GM15510 (cell line): ENCODE results near the gene NME4.
A peak's percentile ranks its signal among the peaks of the same experiment; 100 is the strongest.

Experiments
- POLR2A ChIP-seq: IDR thresholded peaks from 3 replicates; pipeline ENCODE4 v1.6.1; 2011; ENCODE audit warnings: borderline replicate concordance; ENCODE audit not compliant: insufficient read length; ENCODE audit errors: extremely low read depth

NME4 gene

GRCh38 chr16:381012-381788 is 15.8 kb upstream of the NME4 start:
- TF ChIP-seq POLR2A: peak; percentile 10

DNA sequence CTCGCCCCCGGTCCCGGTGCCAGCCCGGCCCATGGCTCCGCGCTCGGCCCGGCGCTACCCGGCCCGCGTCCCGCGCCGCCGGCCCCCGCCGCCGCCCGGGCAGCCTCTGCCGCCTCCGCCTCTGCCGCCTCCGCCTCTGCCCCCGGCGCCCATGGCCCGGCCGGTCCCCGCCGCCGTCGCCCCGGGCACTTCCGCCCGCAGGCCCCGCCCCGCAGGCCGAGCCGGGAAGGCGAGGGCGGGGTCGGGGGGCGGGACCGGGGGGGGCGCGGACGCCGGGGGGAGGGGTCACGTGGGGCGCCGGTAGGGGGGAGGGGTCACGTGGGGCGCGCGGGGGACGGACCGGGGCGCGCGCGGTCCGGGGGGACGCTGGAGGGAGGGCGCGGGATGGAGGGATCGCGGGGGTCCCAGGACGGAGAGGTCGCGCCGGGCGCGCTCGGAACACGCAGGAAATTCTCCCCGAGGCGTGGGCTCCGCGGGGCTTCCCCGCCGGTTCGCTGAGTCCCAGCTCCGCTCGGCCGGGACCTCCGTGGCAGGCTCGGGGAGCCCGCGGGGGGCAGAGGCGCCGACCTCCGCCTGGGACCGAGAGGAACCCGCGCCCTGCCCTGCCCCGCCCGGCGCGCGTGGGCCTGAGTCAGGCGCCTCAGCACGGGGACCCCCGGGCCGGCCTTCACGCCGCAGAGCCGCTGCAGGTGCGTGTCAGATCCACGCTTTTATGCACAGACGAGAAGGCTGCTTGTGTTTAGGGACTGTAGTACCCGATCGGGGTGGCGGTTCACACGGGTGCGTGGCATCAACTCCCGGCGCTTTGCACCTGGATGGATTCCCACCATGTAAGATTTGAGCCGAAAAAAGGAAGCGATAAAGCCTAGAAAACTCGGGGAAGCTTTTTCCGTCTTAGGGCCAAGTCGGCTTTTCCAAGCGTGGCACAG is 14.9 kb upstream of the NME4 start, which contains the start of gene PGAP6:
PGAP6 (minus strand) TSS at position 190 of the 929 bp plus-strand sequence; CDS start at position 33, 157 bp downstream.
- TF ChIP-seq POLR2A: peak; percentile 77

DNA sequence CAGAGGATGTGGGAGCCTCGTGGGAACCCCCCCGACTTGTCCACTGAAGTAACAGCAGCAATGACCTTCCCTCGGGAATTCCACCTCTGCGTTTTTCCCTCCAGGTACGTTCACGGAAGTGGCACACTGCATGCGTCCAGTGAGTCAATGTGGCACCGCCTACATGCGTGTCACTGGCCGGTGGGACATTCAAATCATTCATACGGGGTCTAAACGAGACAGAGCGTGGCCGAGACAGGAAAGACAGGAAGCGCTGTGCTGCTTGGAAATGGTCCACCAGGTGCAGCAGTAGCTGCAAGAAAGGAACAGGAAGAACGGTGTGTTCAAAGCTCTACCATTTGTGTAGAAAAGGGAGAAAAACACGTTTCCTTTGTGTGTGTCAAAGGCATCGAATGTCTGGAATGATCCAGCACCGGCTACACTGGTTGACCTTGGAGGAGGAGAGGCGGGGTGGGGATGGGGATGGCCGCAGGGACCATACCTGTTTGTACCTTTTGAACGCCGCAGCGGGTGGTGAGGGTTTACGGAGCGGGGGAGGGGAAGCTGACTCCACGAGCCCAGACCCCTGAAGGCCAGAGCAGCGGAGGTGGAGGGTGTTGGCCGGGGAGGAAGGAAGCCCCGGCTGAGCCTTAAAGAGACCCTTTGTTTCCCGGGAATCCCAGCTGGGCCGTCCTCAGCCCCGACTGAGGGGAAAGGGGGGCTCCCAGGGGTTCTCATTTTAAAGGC is 13.5 kb upstream of the NME4 start:
- peak; percentile 41 for TF ChIP-seq POLR2A

- TF ChIP-seq POLR2A: no peak
Observed at GRCh38 chr16:386641-387156, 10.3 kb upstream of the NME4 start.

DNA sequence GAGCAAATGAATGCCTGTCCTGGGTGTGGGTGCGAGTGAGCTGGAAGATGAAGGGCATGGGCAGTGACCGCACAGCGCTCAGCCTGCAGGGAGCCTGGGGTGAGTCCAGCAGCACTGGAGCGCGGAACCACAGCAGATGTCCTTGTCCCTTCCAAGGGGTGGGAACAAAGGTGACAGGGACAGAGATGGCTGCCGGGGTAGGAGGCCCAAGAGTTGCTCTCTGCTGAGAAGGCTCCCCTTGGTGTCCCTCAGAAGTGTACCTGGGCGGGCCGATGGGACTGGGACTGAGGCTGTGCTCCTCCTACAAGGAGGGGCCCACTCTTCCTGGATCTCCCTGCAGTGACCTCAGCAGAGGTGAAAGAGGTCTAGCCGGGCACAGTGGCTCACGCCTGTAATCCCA is 7.6 kb upstream of the NME4 start:
- no peak for TF ChIP-seq POLR2A

DNA sequence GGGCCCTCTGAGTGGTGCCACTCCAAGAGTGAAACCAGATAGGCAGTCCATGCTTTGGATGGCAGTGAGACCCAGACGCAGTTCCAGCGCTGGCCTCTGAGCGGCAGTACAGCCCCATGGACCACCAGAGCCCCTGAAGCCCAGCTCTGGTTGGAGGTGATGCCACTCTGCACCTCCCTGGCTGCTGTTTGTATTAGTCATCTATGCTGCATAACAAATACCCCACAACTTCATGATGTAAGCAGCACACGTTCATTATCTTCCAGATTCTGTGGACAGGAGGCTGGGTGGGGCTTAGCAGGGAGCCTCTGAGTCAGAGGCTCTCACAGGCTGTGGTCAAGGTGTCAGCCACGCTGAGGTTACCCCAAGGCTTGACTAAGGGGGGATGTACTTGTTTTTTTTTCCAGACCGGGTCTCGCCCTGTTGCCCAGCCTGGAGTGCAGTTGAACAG is 5.1 kb upstream of the NME4 start:
- TF ChIP-seq POLR2A: no peak

DNA sequence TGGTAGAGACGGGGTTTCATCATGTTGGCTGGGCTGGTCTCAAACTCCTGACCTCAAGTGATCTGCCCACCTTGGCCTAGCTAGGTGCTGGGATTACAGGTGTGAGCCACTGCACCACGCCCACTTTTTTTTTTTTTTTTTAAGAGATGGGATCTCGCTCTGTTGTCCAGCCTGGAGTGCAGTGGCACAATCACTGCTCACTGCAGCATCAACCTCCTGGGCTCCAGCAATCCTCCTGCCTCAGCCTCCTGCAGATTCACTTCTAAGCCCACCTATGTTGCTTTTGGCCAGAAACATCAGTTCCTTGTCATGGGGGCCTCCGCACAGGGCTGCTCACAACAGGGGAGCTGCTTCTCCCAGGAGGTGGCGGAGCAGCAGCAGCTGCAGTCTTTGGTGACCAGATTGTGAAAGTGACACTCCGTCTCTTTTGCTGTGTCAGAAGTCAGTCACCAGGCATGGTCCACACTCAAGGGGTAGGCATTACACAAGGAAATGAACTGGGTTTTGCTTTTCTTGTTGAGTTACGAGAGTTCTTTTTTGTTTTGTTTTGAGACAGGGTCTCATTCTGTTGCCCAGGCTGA is 4.5 kb upstream of the NME4 start:
- TF ChIP-seq POLR2A: no peak

- TF ChIP-seq POLR2A: no peak
Observed at GRCh38 chr16:396199-396598, 800 bp upstream of the NME4 start.

GRCh38 chr16:396605-397004 is 394 bp upstream of the NME4 start:
- TF ChIP-seq POLR2A: no peak

DNA sequence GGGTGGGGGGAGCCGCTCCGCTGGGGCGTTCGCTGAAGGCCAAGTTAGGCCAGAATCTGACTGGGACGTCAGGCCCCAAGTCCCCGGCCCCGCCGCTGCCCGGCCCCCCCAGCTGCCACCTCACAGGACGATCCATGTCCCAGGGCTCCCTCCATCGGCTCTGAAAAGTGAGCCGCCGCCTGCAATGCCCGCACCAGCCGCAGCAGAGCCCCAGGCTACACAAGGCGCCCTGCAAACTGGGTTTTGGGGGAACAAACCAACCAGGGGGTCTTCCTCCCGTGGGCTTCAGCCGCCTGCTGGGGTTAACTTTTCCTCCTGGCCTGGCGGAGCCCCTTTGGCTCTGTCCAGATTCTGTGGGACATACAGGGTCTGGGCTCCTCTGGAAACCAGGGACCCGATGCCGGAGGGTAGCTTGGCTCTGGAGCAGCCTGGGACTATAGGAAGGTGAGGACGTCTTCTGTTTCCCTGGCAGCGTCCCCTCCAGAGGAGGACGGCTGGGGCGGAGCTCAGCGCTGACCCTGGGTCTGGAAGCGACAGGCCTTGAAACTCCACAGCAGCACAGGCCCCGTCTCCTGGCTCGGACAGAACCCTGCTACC is 835 bp downstream of the NME4 start:
- no peak for TF ChIP-seq POLR2A

- no peak for TF ChIP-seq POLR2A
Observed at GRCh38 chr16:398561-399339, 1.8 kb downstream of the NME4 start.

DNA sequence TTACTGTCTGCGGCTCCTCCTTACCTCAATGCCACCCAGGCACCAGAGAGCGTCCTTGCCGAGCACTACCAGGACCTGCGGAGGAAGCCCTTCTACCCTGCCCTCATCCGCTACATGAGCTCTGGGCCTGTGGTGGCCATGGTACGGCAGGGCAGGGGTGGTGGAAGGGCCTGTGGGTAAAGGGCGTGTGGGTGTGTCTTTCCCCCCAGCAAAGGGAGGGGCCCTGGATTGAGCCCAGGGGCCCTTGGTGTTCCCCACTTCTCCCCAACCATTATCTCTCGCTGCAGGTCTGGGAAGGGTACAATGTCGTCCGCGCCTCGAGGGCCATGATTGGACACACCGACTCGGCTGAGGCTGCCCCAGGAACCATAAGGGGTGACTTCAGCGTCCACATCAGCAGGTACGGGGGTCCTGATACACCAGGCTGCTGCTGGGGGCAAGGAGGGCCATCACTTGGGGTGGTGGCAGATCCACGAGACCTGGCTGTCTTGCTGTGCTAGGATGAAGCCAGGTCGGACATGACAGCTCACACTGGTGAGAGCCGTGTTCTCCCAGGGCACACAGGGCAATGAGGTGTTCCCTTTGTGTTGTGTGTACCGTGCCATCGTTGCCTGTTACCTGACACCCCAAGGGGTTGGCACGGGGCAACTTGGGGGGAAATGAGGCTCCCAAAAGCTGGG is 2.5 kb downstream of the NME4 start:
- TF ChIP-seq POLR2A: no peak

- no peak for TF ChIP-seq POLR2A
Observed at GRCh38 chr16:400061-400591, 3.1 kb downstream of the NME4 start.
